GM21737 (cell line): ENCODE data around the gene CDV3.

ENCODE experiments used
- ATAC-seq: cut with Tn5 transposase; IDR thresholded peaks from one replicate; pipeline ENCODE4 v1.9.1; 2021; ENCODE audit warnings: mild to moderate bottlenecking, moderate library complexity; ENCODE audit not compliant: unreplicated experiment

The CDV3 gene

DNA sequence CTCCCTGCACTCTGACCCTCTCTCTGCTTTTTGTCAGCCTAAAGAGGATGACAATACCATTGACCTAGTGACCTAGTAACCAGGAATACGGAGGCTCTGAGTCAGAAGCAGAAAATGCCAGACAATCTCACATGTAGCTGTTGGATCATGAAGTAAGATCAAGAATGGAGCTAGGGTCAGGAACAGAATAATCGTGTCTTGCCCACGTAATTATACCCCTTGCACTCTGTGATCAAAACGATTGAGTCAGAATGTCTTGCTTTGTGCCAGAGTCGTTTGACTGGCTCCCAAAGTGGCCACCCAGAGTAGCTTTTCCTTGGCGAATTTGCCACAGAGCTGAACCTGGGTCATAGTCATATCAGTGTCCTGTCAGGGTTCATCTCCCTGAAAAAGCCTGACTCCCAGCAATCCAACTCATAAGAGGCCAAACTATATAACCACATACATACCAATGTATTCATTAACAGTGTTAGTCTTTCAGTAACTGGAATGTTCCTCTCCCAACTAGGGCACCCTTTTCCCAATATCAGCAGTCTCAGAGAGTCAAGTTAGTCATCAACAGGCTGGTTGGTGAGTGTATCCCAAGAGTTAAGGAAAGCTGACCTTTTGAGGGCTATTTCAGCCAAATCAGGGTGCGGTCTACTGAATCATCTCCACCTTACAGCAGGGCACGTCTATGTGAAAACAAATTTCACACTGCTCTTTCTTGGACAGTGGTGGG is 5.0 kb upstream of the CDV3 start:
- no peak for ATAC-seq

DNA sequence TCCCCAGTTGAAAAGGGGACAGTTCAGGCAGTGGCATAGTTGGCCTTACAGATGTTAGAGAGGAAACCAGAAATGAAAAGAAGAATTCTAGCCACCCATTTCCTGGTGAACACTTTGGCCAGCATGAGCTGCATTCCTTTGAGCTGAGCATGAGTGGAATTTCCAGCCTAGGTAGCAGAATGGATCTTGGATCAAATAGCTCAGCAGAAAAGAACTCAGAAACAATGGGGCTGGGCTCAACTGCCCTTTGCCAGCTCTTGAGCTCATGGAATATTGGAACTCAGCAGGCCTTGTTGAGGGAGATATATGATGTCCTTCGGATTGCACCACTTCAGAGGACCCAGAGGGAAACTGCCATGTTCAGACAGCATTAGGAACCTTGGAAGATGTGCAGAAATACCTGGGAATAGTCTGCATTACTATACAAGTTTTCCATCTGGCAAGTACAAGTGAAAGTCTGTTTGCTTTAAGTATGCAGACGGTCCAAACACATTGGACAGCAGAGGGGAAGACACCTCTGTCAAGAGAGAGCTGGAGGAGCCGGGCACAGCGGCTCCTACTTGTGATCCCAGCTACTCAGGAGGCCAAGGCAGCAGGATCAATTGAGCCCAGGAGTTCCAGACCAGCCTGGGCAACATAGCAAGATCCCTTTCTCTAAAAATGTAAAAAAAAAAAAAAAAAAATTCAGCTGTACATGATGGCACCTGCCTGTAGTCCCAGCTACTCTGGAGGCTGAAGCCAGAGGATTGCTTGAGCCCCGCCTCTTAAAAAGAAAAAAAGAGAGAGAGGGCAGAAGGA is 3.1 kb upstream of the CDV3 start:
- no peak for ATAC-seq

DNA sequence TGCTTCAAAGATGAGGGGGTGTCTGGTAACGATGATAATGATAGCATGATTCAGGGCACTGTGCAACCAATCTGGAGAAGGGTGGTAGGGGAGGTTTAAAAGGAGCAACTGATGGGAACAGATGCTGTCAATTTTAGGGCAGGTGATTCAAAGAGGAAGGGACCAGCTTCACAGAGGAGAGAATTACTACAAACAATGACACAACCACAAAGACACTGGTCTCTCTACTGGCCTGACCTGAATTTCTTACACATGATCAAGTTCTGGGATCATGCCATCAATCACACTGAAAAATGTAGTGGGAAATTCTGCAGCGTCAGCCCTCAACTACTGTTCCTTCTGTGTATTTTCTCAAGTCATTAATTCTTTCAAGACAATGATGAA is 2.6 kb upstream of the CDV3 start:
- no peak for ATAC-seq

DNA sequence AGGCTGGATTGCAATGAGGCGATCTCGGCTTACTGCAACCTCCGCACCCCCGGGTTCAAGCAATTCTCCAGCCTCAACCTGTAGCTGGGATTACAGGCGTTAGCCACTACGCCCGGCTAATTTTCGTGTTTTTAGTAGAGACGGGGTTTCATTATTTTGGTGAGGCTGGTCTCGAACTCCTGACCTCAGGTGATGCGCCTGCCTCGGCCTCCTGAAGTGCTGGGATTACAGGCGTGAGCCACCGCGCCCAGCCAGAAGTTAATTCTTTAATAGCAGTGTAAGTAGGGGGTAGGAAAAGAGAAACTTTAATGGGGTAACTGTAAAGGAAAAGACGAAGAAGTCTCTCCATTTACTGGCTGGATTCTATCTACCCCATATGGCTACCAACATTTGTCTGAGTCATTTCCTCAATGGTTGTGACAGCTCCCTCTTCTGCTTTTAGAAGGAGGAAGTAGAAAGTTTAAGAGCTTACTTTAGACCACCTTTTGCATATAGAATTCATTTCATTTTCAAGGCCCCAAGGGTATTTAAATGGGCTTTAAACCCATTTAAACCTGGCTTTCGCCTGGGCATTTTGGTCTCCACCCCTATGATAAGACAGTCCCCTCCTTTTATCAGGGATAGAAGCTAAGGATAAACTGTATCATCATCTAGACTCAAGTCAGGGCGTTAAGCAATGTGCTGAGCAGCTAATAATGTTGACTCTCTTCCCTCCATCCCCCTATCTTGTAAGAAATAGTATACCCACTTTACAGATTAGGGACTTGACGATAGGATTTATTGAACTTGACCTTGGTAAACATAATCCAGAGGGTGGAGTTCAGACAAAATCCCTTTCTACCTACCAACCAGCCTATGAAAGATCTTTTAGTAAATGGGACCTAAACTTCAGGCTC is 1.1 kb upstream of the CDV3 start:
- no peak for ATAC-seq

DNA sequence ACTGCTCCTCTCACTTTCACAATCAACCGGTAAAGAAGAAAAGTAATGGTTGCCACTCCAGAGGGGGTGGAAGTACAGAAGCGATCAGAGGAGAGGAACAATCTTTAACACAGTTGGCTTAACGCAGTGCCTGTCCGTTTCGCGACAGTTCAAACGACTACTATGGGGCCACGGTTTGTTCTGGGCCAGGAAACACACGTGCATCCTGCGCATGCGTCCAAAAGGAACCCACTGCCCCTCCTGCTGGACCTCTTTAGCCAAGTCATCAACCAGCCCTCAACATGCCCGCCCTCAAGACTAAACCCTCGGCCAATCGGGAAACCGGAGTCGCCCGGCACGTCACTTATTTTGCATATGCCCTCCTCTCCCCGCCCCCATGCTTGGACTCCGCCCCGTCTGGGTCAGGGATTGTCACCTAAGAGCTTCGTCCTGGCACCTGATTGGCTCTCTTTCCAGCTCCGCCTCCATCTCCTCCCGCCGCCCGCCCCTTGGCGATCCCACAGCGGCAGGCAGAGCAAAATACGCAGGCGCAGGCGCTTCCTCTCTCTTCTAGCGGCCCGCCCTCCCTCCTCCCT is 345 bp upstream of the CDV3 start:
- peak; percentile 70 for ATAC-seq

DNA sequence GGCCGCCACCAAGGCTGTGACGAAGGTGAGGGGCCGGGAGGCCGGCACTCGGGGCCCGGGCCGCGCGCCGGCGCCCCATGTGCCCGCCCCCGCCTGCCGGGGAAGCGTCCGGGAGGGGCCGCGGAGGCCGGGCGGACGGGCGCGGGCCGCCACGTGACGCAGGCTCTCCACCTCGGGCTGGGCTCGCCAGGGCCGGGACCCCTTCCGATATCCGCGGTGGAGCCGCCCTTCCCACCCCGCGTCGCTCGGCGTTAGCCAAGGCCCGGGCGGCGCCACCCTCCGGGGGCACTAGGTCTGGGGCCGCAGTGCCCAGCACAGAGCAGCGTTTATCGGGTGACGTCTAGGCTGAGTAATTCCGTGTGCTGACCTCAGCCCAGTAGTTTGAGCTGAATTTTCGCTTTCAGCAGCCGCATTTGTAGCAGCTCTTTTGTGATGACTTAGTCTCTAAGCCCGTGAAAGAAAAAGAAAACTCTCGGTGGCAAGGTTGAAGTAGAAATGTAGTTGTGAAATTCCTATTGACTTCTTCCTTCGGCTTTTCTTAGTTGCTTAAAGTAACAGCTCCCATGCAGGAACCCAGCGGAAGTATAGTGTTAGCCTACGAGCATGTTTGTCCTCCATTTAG is 885 bp downstream of the CDV3 start:
- ATAC-seq, result peak; percentile 34

DNA sequence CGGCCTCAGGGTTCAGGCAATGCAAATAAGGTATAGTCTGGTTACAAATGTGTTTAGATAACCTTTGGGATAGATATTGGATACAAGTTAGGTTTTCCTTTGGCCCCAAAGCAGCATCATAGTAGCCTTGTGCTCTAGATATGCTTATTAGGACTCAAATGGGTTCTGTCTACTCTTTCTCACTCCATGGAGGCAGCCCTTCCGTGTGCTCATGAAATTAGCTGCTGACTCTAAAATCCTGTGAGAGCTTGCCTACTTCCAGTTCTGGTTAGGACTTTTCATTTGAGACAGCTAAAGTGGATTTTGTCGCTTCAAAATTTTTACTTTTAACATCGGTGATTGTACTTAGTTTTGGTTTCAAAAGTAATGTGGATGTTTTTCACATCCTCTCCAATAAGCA is 1.6 kb downstream of the CDV3 start:
- no peak for ATAC-seq

DNA sequence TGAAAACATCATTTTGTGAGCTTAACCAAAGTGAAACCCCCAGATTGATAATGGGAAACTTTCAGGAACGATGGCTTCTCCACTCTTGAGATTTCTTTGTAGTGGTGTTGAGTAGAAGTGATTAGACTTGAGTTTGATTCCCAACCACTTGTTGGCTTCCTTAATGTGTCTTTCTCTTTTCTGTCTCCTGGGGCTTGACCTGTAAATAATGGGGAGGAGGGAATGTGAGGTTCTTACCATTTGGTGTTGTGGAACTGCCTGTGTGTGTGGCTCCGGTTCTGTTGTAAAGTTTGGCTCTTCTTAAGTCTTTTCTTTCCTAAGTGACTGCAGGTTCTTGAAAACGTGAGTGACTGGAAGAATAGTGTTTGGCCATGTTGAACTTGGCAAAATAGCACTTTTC is 2.7 kb downstream of the CDV3 start:
- ATAC-seq, result no peak

DNA sequence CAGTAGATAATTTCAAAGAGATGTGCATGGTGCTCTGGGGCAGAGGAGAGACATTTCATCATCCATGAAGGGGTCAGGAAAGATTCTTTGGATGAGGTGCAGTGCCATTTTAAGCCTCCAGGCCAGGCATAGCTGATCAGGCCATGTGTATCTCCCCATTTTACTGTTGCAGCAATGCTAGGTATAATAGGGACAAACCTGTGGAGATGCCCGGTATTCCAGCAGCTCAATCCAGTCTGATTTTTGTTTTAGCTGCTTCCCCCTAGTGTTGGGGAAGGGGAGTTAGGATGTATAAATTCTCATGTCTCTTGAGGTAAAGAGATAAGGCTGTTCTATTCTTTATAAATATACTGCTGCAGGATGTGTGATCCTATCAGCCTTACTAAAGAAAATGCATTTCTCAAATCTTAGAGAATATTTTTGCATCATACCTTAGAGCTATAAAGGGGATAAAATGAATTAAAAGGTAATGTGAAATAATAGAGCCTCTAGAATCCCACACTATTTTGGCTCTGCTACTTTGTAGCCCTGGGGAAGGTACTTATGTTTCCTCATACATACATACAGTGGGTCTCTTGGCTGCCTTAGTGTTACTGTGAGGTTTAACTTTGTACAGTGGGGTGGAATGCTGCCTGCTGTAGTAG is 5.2 kb downstream of the CDV3 start:
- no peak for ATAC-seq

DNA sequence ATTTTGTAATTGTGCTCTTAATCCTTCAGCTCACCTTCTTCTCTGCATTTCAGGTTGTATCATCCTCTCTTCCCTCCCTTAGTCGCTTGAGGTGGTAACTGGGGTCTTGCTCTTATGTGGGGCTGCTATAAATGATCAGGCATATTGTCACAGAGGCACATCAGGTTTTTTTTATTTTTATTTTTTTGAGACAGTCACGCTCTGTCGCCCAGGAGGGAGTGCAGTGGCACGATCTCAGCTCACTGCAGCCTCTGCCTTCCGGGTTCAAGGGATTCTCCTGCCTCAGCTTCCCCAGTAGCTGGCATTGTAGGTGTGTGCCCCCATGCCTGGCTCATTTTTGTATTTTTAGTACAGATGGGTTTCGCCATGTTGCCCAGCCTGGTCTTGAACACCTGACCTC is 9.9 kb downstream of the CDV3 start:
- ATAC-seq, result no peak

DNA sequence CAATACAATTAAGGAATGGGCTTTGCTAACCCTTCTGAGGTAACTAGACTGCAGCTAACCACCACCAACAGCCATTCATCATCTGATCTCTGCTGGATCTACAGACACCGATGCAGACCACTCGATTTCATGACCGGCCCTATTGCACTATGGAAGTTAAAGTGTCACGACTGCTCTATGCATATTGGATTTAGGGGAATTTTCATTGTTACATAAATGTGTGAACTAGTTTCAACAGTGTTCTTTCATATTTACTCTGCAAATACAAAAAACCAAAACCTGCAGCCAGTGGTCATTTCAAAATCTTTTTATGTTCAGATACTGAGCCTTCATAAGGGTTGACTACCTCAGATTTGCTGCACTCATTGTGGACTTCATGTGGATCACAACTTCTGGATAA is 14.5 kb downstream of the CDV3 start:
- no peak for ATAC-seq

DNA sequence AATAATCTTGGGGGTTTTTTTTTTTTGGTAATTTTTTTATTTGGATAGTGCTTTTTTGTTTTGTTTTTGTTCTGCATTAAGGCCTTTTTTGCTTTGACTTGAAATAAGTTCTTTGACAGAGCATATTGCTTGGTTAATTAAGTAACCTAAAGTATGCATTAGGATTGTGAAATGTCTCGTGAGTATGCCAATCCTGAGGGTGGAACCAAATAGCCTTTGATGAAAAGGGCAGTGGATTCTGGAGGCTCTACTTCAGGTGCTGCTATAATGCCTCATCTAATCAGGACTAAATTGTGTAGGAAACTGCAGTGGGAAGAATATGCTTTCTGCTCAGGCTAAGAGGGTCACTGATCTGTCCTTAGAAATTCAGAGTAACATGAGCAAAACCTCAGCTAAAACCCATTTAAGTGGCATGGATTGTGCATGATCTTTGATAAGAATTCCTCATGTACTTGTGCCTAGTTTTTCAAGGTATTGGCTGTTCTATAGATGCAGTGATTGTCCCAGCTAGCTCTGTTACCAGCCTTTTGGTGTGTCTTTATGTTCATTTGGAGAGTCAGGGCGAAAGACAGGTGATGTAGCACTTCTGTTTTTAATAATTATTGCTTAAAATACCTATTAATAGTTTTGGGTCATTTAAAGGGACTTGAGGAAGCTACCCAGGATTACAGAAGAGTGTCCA is 15.4 kb downstream of the CDV3 start:
- ATAC-seq, result no peak

DNA sequence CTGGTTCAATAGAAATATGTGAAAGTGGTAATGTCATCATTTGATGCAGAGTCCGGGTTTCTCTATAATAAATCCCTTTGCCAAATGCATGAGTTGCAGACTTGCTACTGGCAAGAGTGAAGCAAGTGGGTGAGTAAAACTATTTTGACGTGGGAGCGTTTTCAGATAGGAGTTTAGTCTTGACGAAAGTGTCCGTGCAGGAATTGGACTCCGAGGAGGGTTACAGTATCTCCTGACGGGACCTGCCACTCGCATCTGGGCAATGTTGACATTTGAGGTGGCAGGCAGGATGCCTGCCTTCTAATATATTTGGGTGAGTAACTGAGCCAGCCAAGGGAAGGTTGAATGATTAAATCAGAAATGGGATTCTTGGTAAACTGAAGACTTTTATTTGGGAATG is 16.0 kb downstream of the CDV3 start:
- no peak for ATAC-seq

DNA sequence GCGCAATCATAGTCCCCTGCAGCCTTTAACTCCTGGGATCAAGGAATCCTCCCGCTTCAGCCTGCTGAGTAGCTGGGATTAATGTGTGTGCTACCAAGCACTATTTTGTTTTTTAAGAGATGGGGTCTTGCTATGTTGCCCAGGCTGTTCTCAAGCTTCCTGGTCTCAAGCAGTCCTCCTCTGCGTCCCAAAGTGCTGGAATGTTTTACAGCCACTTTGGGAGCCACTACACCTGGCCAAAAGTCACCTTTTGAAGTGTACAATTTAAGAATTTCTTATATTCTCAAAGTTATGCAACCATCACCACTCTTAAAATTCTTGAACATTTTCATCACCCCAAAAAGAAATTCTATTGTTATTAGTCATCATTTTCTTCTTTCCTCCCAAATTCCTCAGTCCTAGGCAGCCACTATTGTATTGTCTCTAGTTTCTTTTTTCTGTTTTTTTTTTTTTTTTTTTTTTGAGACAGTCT is 17.8 kb downstream of the CDV3 start:
- ATAC-seq, result no peak

DNA sequence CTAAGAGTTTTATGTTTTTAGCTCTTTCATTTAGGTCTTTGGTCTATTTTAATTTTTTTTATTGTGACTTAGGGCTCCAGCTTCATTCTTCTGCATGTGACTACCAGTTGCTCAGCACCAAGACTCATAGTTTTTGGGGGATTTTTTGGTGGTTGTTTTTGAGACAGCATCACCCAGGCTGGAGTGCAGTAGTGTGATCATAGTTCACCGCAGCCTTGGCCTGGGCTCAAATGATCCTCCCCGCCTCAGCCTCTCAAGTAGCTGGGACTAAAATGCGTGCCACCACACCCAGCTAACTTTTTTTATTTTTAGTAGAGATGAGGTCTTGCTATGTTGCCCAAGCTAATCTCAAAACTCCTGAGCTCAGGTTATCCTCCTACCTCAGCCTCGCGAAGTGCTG is 19.4 kb downstream of the CDV3 start:
- ATAC-seq, result no peak

DNA sequence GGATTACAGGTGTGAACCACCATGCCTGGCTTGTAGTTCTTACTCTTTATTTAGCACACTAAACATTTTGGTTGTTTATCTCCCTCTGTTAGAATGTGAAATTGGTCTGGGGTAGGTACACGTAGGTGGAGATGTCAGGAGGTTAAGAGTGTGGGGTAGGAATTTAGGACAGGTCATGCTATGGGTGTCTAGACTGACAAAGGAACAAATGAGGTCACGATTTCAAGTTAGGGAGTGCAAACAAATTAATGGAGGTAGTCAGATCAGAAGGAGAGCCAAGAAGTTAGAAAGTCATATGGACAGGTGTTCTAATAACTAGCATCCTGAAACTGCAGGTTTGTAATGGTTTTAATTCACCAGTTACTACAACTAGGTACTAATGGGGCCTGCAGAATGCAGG is 19.8 kb downstream of the CDV3 start:
- ATAC-seq, result no peak

DNA sequence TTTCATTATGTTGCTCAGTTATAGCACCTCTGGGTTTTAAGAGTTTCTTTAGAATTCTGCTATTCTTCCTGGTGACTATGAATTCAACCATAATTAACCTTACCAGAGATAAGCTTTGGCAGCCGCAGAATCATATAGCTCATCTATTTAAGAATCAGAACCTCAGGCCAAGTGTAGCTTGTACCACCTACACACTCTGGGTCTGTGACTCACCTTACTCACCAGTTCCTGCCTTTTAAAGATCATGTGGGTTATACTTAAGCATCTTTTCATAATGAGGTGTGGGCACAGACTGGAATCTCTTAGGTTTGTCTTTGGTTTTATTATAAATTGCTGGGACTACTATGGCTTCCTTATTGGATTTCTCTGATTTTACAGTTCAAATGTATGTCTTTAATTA is 21.9 kb downstream of the CDV3 start:
- ATAC-seq, result no peak

DNA sequence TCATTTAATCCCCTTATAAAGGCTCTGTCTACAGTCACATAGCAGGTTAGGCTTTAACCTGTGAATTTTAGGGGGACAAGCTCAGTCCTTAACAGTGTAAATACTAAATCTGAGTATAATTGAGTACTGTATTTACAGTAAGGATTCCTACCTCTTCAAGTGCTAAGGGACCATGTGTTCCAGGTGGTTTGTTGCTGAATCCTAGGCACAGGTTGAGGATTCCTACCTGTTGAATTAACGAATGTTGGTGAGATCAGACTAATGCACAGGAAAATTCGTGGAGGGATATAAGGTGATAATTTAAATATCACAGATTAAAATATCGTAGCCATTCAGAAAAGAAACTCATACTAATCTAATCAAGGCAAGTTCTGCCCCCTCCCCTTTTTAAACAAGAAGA is 24.9 kb downstream of the CDV3 start:
- ATAC-seq, result no peak

DNA sequence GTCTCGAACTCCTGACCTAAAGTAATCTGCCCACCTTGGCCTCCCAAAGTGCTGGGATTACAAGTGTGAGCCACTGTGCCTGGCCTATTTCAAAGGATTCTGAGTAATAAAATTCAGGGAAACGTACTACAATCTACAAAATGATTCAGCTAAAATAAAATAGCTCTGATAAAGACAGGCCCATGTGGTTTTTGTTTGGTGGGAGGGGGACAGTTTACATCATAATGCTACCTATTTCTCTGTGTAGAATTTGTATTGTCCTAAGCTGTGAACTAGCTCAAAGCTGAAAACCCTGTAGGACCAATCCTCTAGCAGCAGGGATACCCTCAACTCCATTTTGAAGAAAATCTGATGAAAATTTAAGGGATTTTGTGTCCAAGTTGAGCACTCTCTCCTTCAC is 25.8 kb downstream of the CDV3 start:
- ATAC-seq, result no peak
